Esophagus muscularis mucosa (tissue), 4 donors: ENCODE data around the gene UBE2D1.

ENCODE experiments used
- CTCF ChIP-seq, 3 experiments: fragments of 200-600 bp in 2 of 3; fragments of 450-650 bp in 1 of 3; sonication (generic) in 2 of 3; IDR thresholded peaks; one replicate each; pipeline ENCODE4 v1.5.1; 2017 to 2019; ENCODE audit warnings: antibody characterized with exemption in 3 of 3, mild to moderate bottlenecking in 2 of 3, moderate library complexity in 1 of 3
- EP300 ChIP-seq: sonication (generic); formaldehyde crosslinking; IDR thresholded peaks from one replicate; pipeline ENCODE4 v1.6.1; 2017; ENCODE audit warnings: antibody characterized with exemption
- POLR2AphosphoS5 ChIP-seq, 2 donors: sonication (generic); formaldehyde crosslinking; IDR thresholded peaks; one replicate each; pipeline ENCODE4 v1.6.1; 2017; ENCODE audit warnings: antibody characterized with exemption in 2 of 2

- TF ChIP-seq POLR2AphosphoS5 (IDR thresholded peaks at IDR 0.05) (no peak), EP300 (no peak), CTCF (IDR thresholded peaks at IDR 0.05) (no peak)
Measured at GRCh38 chr10:58341422-58341821, 6.6 kb downstream of the UBE2D1 start.
